C4-2B (cell line): ENCODE results near the gene ABO.
"Not testable (repeated sequence)": the region's sequence is repeated elsewhere in the genome, so short reads cannot be mapped to it uniquely, and the experiment has no call there.

Source experiments
- CTCF ChIP-seq: fragments of 450-650 bp; conservative IDR thresholded peaks from 2 replicates; pipeline ENCODE4 v1.5.1; 2017; ENCODE audit warnings: mild to moderate bottlenecking
- ZFX ChIP-seq: fragments of 450-650 bp; IDR thresholded peaks from 2 replicates; pipeline ENCODE4 v1.6.1; 2017

GRCh38 chr9:133209327-133210201 lies 65.4 kb downstream of the ABO start:
- TF ChIP-seq CTCF, ZFX: not testable (repeated sequence)
